PC-3 (cell line): ENCODE data around the gene CDA. TPM values are rescaled to one million over a fixed set of nuclear protein-coding genes. Genes with fewer than 3 reads are reported as not detected.
A peak's percentile ranks its signal among the peaks of the same experiment; 100 is the strongest.
"Not testable (repeated sequence)": the region's sequence is repeated elsewhere in the genome, so short reads cannot be mapped to it uniquely, and the experiment has no call there.

ENCODE experiments used
- ATAC-seq: fragments of 200-7000 bp; cut with Tn5 transposase; 2 replicates; pipeline ENCODE4 v1.9.1; 2020; ENCODE audit warnings: mild to moderate bottlenecking, moderate library complexity
- BruUV-seq: library from RNA; stranded (reverse); fragments of 400-500 nt; replicated peaks from 2 replicates; lab custom pipeline; 2021; lab: Mats Ljungman, UMichigan
- CTCF ChIA-PET: fragments of 300-600 bp; sonication (Branson Sonifier 250); formaldehyde crosslinking; loops from one replicate; lab custom pipeline; 2022; ENCODE audit warnings: antibody characterized with exemption; lab: Charles Lee
- POLR2A ChIA-PET: fragments of 300-600 bp; sonication (Branson Sonifier 250); formaldehyde crosslinking; loops from one replicate; lab custom pipeline; 2022; ENCODE audit warnings: antibody characterized with exemption; ENCODE audit not compliant: unreplicated experiment; lab: Charles Lee
- DNase-seq: peaks from one replicate; pipeline ENCODE4 v3.0.0-alpha.2; 2015
- H2AFZ ChIP-seq: fragments of 300-600 bp; sonication (generic); 2 replicates; pipeline ENCODE4 v1.6.0; 2016; ENCODE audit warnings: antibody characterized with exemption, low read length
- H3F3A ChIP-seq: fragments of 300-600 bp; sonication (generic); one replicate; pipeline ENCODE4 v1.6.0; 2017; ENCODE audit warnings: antibody characterized with exemption, low read length, control low read depth, mild to moderate bottlenecking; ENCODE audit not compliant: unreplicated experiment
- H3K27ac ChIP-seq: fragments of 300-600 bp; sonication (generic); 2 replicates; pipeline ENCODE4 v1.5.1; 2016; ENCODE audit warnings: mild to moderate bottlenecking, low read length
- H3K27me3 ChIP-seq: fragments of 300-600 bp; sonication (generic); 2 replicates; pipeline ENCODE4 v1.6.1; 2016; ENCODE audit warnings: low read length, mixed read lengths
- H3K36me3 ChIP-seq: fragments of 300-600 bp; sonication (generic); 2 replicates; pipeline ENCODE4 v1.6.1; 2016; ENCODE audit warnings: low read depth, mixed run types, low read length, mixed read lengths
- H3K4me1 ChIP-seq: fragments of 300-600 bp; sonication (generic); 2 replicates; pipeline ENCODE4 v1.5.1; 2016; ENCODE audit warnings: low read length; ENCODE audit not compliant: insufficient read depth
- H3K4me2 ChIP-seq: fragments of 300-600 bp; sonication (generic); 2 replicates; pipeline ENCODE4 v1.6.0; 2016; ENCODE audit warnings: low read length
- H3K4me3 ChIP-seq: fragments of 300-600 bp; sonication (generic); 2 replicates; pipeline ENCODE4 v1.5.1; 2016; ENCODE audit warnings: mild to moderate bottlenecking, low read length, mixed read lengths
- H3K79me2 ChIP-seq: fragments of 300-600 bp; sonication (generic); 2 replicates; pipeline ENCODE4 v1.6.1; 2017; ENCODE audit warnings: low read length, mixed read lengths
- H3K9ac ChIP-seq: fragments of 300-600 bp; sonication (generic); 2 replicates; pipeline ENCODE4 v1.6.0; 2016; ENCODE audit warnings: mild to moderate bottlenecking, low read length
- H3K9me2 ChIP-seq: fragments of 300-600 bp; sonication (generic); replicated peaks from 2 replicates; pipeline ENCODE4 v1.6.1; 2016; ENCODE audit warnings: mixed run types, low read length, mixed read lengths
- H3K9me3 ChIP-seq: fragments of 300-600 bp; sonication (generic); 2 replicates; pipeline ENCODE4 v1.6.1; 2016; ENCODE audit warnings: low read length, mixed read lengths
- H4K20me1 ChIP-seq: fragments of 300-600 bp; sonication (generic); 2 replicates; pipeline ENCODE4 v1.6.1; 2016; ENCODE audit warnings: low read length, mixed read lengths
- CTCF ChIP-seq: fragments of 300-600 bp; sonication (generic); conservative IDR thresholded peaks from 2 replicates; pipeline ENCODE4 v1.5.1; 2017; ENCODE audit warnings: antibody characterized with exemption, low read depth, mild to moderate bottlenecking, low read length
- EZH2 ChIP-seq: fragments of 300-600 bp; sonication (generic); IDR thresholded peaks from one replicate; pipeline ENCODE4 v1.6.1; 2017; ENCODE audit warnings: antibody characterized with exemption, mild to moderate bottlenecking, low read length; ENCODE audit not compliant: unreplicated experiment
- EZH2phosphoT487 ChIP-seq: fragments of 300-600 bp; sonication (generic); IDR thresholded peaks from 2 replicates; pipeline ENCODE4 v1.6.1; 2018; ENCODE audit warnings: mild to moderate bottlenecking, antibody characterized with exemption, low read length, borderline replicate concordance
- intact Hi-C: fragments of 100-400 bp; cut with micrococcal nuclease; formaldehyde crosslinking; loops from 2 replicates; pipeline ENCODE4 v1.9.0; 2023
- total RNA-seq: library from RNA; depleted of rRNA; stranded (reverse); fragments of >200 nt; gene quantifications from 2 replicates; pipeline ENCODE4 v1.2.3, GENCODE V29; 2014

CDA gene
- total RNA-seq, 1 experiment from 2014 or later: 36.3 TPM

DNA sequence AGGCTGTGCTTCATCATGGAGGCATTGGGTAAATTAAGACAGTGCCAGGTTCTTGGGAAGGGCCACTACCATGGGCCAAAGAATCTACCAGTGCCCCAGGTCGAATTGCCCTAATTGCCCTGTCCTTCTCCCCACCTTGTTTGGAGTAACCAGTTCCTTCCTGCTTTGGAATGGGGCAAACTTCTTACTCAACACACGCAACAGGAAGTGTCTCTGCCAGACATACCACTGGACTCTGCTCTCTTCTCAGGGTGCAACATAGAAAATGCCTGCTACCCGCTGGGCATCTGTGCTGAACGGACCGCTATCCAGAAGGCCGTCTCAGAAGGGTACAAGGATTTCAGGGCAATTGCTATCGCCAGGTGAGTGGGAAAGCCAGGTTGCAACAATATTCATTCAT, 15.8 kb downstream of the CDA start:
- Histone ChIP-seq H3F3A (peaks cover 21% of the 10 kb centered on the region), H2AFZ (no peak overlapping the region), H3K79me2 (no peaks in the 10 kb centered on the region), H3K27me3 (no peaks in the 10 kb centered on the region), H3K4me1 (peaks cover 54% of the 10 kb centered on the region), H4K20me1 (no peaks in the 10 kb centered on the region), H3K27ac (peak overlapping the region; percentile 97), H3K4me2 (peak overlapping the region; percentile 64), H3K4me3 (no peak overlapping the region), H3K9ac (peak overlapping the region; percentile 51; the same call in 1 of the 2 replicates), H3K9me3 (no peaks in the 10 kb centered on the region), H3K9me2 (no peaks in the 10 kb centered on the region), H3K36me3 (peaks cover 5% of the 10 kb centered on the region; the same call in 1 of the 2 replicates)
- TSS peak; percentile 14 for BruUV-seq
- ChIA-PET POLR2A (no interaction called here), CTCF (no interaction called here)
- intact Hi-C loops: no loop called here
- no peak for ATAC-seq
- peak; percentile 55 for DNase-seq
- TF ChIP-seq EZH2phosphoT487: no peak
- TF ChIP-seq CTCF: no peak
- TF ChIP-seq EZH2: no peak

DNA sequence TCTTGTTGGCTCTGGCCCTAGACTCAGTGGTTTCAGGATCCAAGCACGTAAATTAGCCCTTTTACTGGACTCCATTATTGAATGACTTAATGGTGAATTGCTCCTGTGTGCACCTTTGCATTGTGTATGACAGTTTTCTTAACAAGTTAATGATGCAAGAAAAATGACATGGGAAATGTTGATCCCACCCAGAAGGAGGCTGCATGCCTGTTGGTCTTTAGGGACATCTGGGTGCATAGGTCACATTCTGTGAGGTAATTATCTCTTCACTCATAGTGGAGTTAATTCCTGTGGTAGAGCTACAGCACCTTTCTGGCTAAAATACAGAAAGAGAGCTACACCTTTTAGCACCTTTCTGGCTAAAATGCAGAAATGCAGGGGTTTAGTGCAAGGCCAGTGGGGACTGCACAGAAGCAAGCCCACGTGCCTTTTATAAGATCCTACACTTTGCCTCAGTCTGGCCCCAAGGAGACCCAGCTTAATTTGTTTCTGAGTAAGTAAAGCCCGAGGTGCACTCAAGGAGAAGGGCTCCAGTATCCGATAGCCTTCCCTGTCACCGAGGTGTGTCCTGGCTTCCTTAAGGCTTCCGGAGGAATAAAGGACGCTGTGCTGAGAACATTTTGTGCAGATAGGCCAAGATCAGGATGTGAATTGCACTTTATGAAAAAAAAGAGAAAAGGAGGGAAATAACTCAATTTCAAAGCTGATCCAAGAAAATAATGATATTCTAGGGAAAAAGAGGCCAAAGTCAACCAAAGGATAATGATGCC, 18.1 kb downstream of the CDA start:
- Histone ChIP-seq H3K4me1 (peaks cover 47% of the 10 kb centered on the region), H3F3A (peaks cover 12% of the 10 kb centered on the region)
- H3K79me2 ChIP-seq, H2AFZ ChIP-seq, ATAC-seq, intact Hi-C loops, H3K9ac ChIP-seq, H3K4me2 ChIP-seq, H3K4me3 ChIP-seq, H3K9me3 ChIP-seq, H3K27me3 ChIP-seq, H4K20me1 ChIP-seq, H3K27ac ChIP-seq, POLR2A ChIA-PET, CTCF ChIA-PET, DNase-seq, H3K9me2 ChIP-seq, H3K36me3 ChIP-seq, BruUV-seq: not testable (repeated sequence)

DNA sequence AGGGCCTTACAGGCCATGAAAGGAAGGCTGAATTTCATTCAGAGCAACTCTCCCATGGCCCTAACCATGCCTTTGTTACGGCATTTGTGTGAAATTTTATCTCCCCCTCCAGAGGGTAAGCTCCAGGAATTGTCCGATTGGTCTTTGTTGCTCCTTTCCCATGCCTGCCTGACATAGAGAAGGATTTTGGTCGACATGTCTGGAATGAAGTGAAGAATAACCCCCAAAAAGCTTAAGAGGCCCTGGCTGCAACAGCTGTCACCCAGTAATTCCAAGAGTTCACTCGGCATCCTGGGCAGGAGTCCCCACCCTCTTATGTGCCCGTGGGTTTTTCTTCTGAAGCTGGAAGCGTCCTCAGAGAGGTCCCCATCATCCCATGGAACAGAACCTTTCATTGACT, 20.6 kb downstream of the CDA start:
- no TSS peak for BruUV-seq
- ATAC-seq (no peak), DNase-seq (no peak)
- no peak overlapping the region for H2AFZ ChIP-seq
- H3K4me3 ChIP-seq: no peak overlapping the region
- H3K9me2 ChIP-seq: no peaks in the 10 kb centered on the region
- no peaks in the 10 kb centered on the region for H4K20me1 ChIP-seq
- no peak overlapping the region for H3K27ac ChIP-seq
- CTCF ChIA-PET: no interaction called here
- H3K9ac ChIP-seq: no peak overlapping the region
- TF ChIP-seq EZH2 (no peak), CTCF (no peak), EZH2phosphoT487 (no peak)
- H3K79me2 ChIP-seq: no peaks in the 10 kb centered on the region
- H3F3A ChIP-seq: peaks cover 4% of the 10 kb centered on the region
- peaks cover 6% of the 10 kb centered on the region; the same call in 1 of the 2 replicates for H3K36me3 ChIP-seq
- H3K4me1 ChIP-seq: peaks cover 41% of the 10 kb centered on the region
- intact Hi-C loops: no loop called here
- POLR2A ChIA-PET: no interaction called here
- H3K4me2 ChIP-seq: no peak overlapping the region
- no peaks in the 10 kb centered on the region for H3K9me3 ChIP-seq
- H3K27me3 ChIP-seq: no peaks in the 10 kb centered on the region
